Endodermal cell (in vitro differentiated cells): ENCODE data around the gene ATR. TPM values are rescaled to one million over a fixed set of nuclear protein-coding genes. Genes with fewer than 3 reads are reported as not detected.

Experiments used
- DNase-seq: peaks from one replicate; pipeline ENCODE4 v3.0.0-alpha.2; 2017
- H3K27ac ChIP-seq: 2 replicates; pipeline ENCODE4 v1.5.1; 2013; ENCODE audit warnings: mild to moderate bottlenecking, low read depth, low read length, moderate library complexity
- H3K27me3 ChIP-seq: 2 replicates; pipeline ENCODE4 v1.6.1; 2013; ENCODE audit warnings: mild to moderate bottlenecking, low read length, moderate library complexity; ENCODE audit not compliant: insufficient read depth, control insufficient read depth, poor library complexity, severe bottlenecking
- H3K36me3 ChIP-seq: 2 replicates; pipeline ENCODE4 v1.7.0; 2013; ENCODE audit warnings: mild to moderate bottlenecking, low read length, moderate library complexity; ENCODE audit not compliant: control insufficient read depth, insufficient read depth
- H3K4me1 ChIP-seq: one replicate; pipeline ENCODE4 v1.7.0; 2013; ENCODE audit warnings: low read length; ENCODE audit not compliant: control insufficient read depth, insufficient read depth
- H3K4me3 ChIP-seq: 2 replicates; pipeline ENCODE4 v1.5.1; 2013; ENCODE audit warnings: mild to moderate bottlenecking, low read length, moderate library complexity
- H3K9ac ChIP-seq: 2 replicates; pipeline ENCODE4 v1.6.1; 2013; ENCODE audit warnings: mild to moderate bottlenecking, low read length, moderate library complexity; ENCODE audit not compliant: poor library complexity, severe bottlenecking; ENCODE audit errors: extremely low read depth
- H3K9me3 ChIP-seq: 2 replicates; pipeline ENCODE4 v1.6.1; 2013; ENCODE audit warnings: mild to moderate bottlenecking, low read length, moderate library complexity; ENCODE audit not compliant: control insufficient read depth
- H3K27ac Mint-ChIP-seq: 2 replicates; pipeline ENCODE4 v1.8.0; 2020; ENCODE audit warnings: mixed read lengths
- H3K27me3 Mint-ChIP-seq: 2 replicates; pipeline ENCODE4 v1.8.0; 2021; ENCODE audit warnings: mild to moderate bottlenecking, mixed read lengths; ENCODE audit not compliant: insufficient read depth
- H3K36me3 Mint-ChIP-seq: 2 replicates; pipeline ENCODE4 v1.8.0; 2020; ENCODE audit warnings: low read depth, mixed read lengths
- H3K4me1 Mint-ChIP-seq: 2 replicates; pipeline ENCODE4 v1.8.0; 2020; ENCODE audit warnings: mixed read lengths
- H3K4me3 Mint-ChIP-seq: 2 replicates; pipeline ENCODE4 v1.8.0; 2020; ENCODE audit warnings: mild to moderate bottlenecking, moderate library complexity, mixed read lengths
- H3K9me3 Mint-ChIP-seq: 2 replicates; pipeline ENCODE4 v1.8.0; 2020; ENCODE audit warnings: mild to moderate bottlenecking, mixed read lengths
- CTCF ChIP-seq: fragments of 200-600 bp; sonication (generic); conservative IDR thresholded peaks from 2 replicates; pipeline ENCODE4 v1.5.0; 2021; ENCODE audit warnings: antibody characterized with exemption, mild to moderate bottlenecking
- WGBS, 2 experiments: methylation state at CpG; one replicate each; pipeline versions ENCODE4 v1.1.5 to v1.1.7; 2013; ENCODE audit warnings: missing lambda C conversion rate in 2 of 2, mixed read lengths in 1 of 2; ENCODE audit not compliant: insufficient coverage in 1 of 2, insufficient read length in 1 of 2; 5-methylcytosine and 5-hydroxymethylcytosine counted together
- total RNA-seq, 2 donors: library from RNA; stranded (reverse); fragmentation: NEBNext Ultra II Directional in 1 of 2; extraction: Animal tissue kit (Norgen Biotek cat#: 25700) in 1 of 2; gene quantifications; 2 replicates in 1 of 2; 3 replicates in 1 of 2; pipeline ENCODE4 v1.2.1, GENCODE V29; 2021

The ATR gene
- total RNA-seq, 2 donors from 2014 or later = 18.4 to 32.9 TPM

GRCh38 chr3:142613491-142613890 is 35.0 kb upstream of the ATR start:
- Mint-ChIP-seq H3K4me1 (peaks cover 4% of the 10 kb centered on the region), H3K27ac (no peak overlapping the region), H3K4me3 (no peak overlapping the region), H3K36me3 (no peaks in the 10 kb centered on the region), H3K9me3 (no peaks in the 10 kb centered on the region), H3K27me3 (no peaks in the 10 kb centered on the region)
- TF ChIP-seq CTCF = no peak
- Histone ChIP-seq H3K4me3 (no peak overlapping the region), H3K36me3 (no peaks in the 10 kb centered on the region), H3K9ac (no peak overlapping the region), H3K9me3 (no peaks in the 10 kb centered on the region), H3K27ac (no peak overlapping the region), H3K27me3 (no peaks in the 10 kb centered on the region), H3K4me1 (no peaks in the 10 kb centered on the region)
- DNase-seq = no peak
- 85 to 100% methylated on average over 1 of the region's 1 CpG for WGBS, 2 experiments

GRCh38 chr3:142611206-142611605 is 32.7 kb upstream of the ATR start:
- TF ChIP-seq CTCF = no peak
- Histone ChIP-seq H3K9ac (no peak overlapping the region), H3K27me3 (no peaks in the 10 kb centered on the region), H3K27ac (no peak overlapping the region), H3K4me3 (no peak overlapping the region), H3K9me3 (no peaks in the 10 kb centered on the region), H3K4me1 (no peaks in the 10 kb centered on the region), H3K36me3 (no peaks in the 10 kb centered on the region)
- Mint-ChIP-seq H3K4me3 (no peak overlapping the region), H3K4me1 (no peaks in the 10 kb centered on the region), H3K27ac (no peak overlapping the region), H3K36me3 (no peaks in the 10 kb centered on the region), H3K9me3 (no peaks in the 10 kb centered on the region), H3K27me3 (no peaks in the 10 kb centered on the region)
- WGBS, 2 experiments = 86 to 93% methylated on average over 1 of the region's 1 CpG
- no peak for DNase-seq

GRCh38 chr3:142609136-142609535 is 30.6 kb upstream of the ATR start:
- H3K27ac Mint-ChIP-seq = no peak overlapping the region
- DNase-seq = no peak
- Histone ChIP-seq H3K27me3 (no peaks in the 10 kb centered on the region), H3K4me3 (no peak overlapping the region), H3K27ac (no peak overlapping the region), H3K4me1 (no peaks in the 10 kb centered on the region), H3K9me3 (no peaks in the 10 kb centered on the region), H3K36me3 (no peaks in the 10 kb centered on the region), H3K9ac (no peak overlapping the region)
- no peak for TF ChIP-seq CTCF
- 86 to 100% methylated on average over 1 of the region's 1 CpG for WGBS, 2 experiments
- no peaks in the 10 kb centered on the region for H3K4me1 Mint-ChIP-seq
- no peaks in the 10 kb centered on the region for H3K36me3 Mint-ChIP-seq
- H3K27me3 Mint-ChIP-seq = no peaks in the 10 kb centered on the region
- H3K4me3 Mint-ChIP-seq = no peak overlapping the region
- H3K9me3 Mint-ChIP-seq = no peaks in the 10 kb centered on the region
